ENCODE results near the gene CDH13.

CDH13 gene

GRCh38 chr16:83134638-83135037 lies 507.9 kb downstream of the CDH13 start:
- Histone ChIP-seq H3K27me3 (replicated peaks; ENCODE audit: control insufficient read depth, insufficient read depth, low read length) (no peaks in the 10 kb centered on the region), H3K36me3 (ENCODE audit: control insufficient read depth, insufficient read depth, low read length, severe bottlenecking) (no peaks in the 10 kb centered on the region)
- DNase-seq (ENCODE audit: low read depth): no peak

GRCh38 chr16:83136419-83136818 lies 509.6 kb downstream of the CDH13 start:
- Histone ChIP-seq H3K4me3 (ENCODE audit: low read length) (no peak overlapping the region), H3K4me1 (ENCODE audit: control insufficient read depth, insufficient read depth, low read length) (peaks cover 3% of the 10 kb centered on the region), H3K9me3 (ENCODE audit: control insufficient read depth, low read length) (no peaks in the 10 kb centered on the region), H3K9ac (ENCODE audit: low read length) (no peak overlapping the region), H3K36me3 (ENCODE audit: control insufficient read depth, insufficient read depth, low read length, severe bottlenecking) (no peaks in the 10 kb centered on the region), H3K27me3 (replicated peaks; ENCODE audit: control insufficient read depth, insufficient read depth, low read length) (no peaks in the 10 kb centered on the region)
- DNase-seq (ENCODE audit: low read depth): no peak

More at GRCh38 chr16:83134638-83135037, 507.9 kb downstream of the CDH13 start:
- no peaks in the 10 kb centered on the region for H3K9me3 ChIP-seq (ENCODE audit: control insufficient read depth, low read length)
- H3K9ac ChIP-seq (ENCODE audit: low read length): no peak overlapping the region
- peaks cover 3% of the 10 kb centered on the region for H3K4me1 ChIP-seq (ENCODE audit: control insufficient read depth, insufficient read depth, low read length)
- no peak overlapping the region for H3K4me3 ChIP-seq (ENCODE audit: low read length)

- Histone ChIP-seq H3K4me3 (ENCODE audit: low read length) (peak overlapping the region; percentile 67), H3K4me1 (ENCODE audit: control insufficient read depth, insufficient read depth, low read length) (peaks cover 3% of the 10 kb centered on the region), H3K9me3 (ENCODE audit: control insufficient read depth, low read length) (no peaks in the 10 kb centered on the region), H3K9ac (ENCODE audit: low read length) (no peak overlapping the region), H3K36me3 (ENCODE audit: control insufficient read depth, insufficient read depth, low read length, severe bottlenecking) (no peaks in the 10 kb centered on the region), H3K27me3 (replicated peaks; ENCODE audit: control insufficient read depth, insufficient read depth, low read length) (no peaks in the 10 kb centered on the region)
- no peak for DNase-seq (ENCODE audit: low read depth)
Observed at GRCh38 chr16:83136924-83137323, 510.2 kb downstream of the CDH13 start.

- Histone ChIP-seq H3K4me3 (ENCODE audit: low read length) (peak overlapping the region; percentile 67), H3K27me3 (replicated peaks; ENCODE audit: control insufficient read depth, insufficient read depth, low read length) (no peaks in the 10 kb centered on the region), H3K4me1 (ENCODE audit: control insufficient read depth, insufficient read depth, low read length) (peaks cover 3% of the 10 kb centered on the region), H3K36me3 (ENCODE audit: control insufficient read depth, insufficient read depth, low read length, severe bottlenecking) (no peaks in the 10 kb centered on the region), H3K9ac (ENCODE audit: low read length) (no peak overlapping the region), H3K9me3 (ENCODE audit: control insufficient read depth, low read length) (no peaks in the 10 kb centered on the region)
- DNase-seq (ENCODE audit: low read depth): no peak
Observed at GRCh38 chr16:83137326-83137781, 510.6 kb downstream of the CDH13 start.

GRCh38 chr16:83137894-83138293 lies 511.1 kb downstream of the CDH13 start:
- H3K36me3 ChIP-seq (ENCODE audit: control insufficient read depth, insufficient read depth, low read length, severe bottlenecking): no peaks in the 10 kb centered on the region
- H3K9me3 ChIP-seq (ENCODE audit: control insufficient read depth, low read length): no peaks in the 10 kb centered on the region
- no peak for DNase-seq (ENCODE audit: low read depth)
- peaks cover 3% of the 10 kb centered on the region for H3K4me1 ChIP-seq (ENCODE audit: control insufficient read depth, insufficient read depth, low read length)
- no peak overlapping the region for H3K9ac ChIP-seq (ENCODE audit: low read length)
- H3K27me3 ChIP-seq (replicated peaks; ENCODE audit: control insufficient read depth, insufficient read depth, low read length): no peaks in the 10 kb centered on the region
- H3K4me3 ChIP-seq (ENCODE audit: low read length): peak overlapping the region; percentile 67

GRCh38 chr16:83138512-83138911 lies 511.7 kb downstream of the CDH13 start:
- Histone ChIP-seq H3K9ac (ENCODE audit: low read length) (no peak overlapping the region), H3K27me3 (replicated peaks; ENCODE audit: control insufficient read depth, insufficient read depth, low read length) (no peaks in the 10 kb centered on the region), H3K4me1 (ENCODE audit: control insufficient read depth, insufficient read depth, low read length) (peaks cover 3% of the 10 kb centered on the region), H3K9me3 (ENCODE audit: control insufficient read depth, low read length) (no peaks in the 10 kb centered on the region), H3K4me3 (ENCODE audit: low read length) (no peak overlapping the region), H3K36me3 (ENCODE audit: control insufficient read depth, insufficient read depth, low read length, severe bottlenecking) (no peaks in the 10 kb centered on the region)
- no peak for DNase-seq (ENCODE audit: low read depth)

GRCh38 chr16:83138976-83139690 lies 512.4 kb downstream of the CDH13 start:
- Histone ChIP-seq H3K27me3 (replicated peaks; ENCODE audit: control insufficient read depth, insufficient read depth, low read length) (no peaks in the 10 kb centered on the region), H3K9ac (ENCODE audit: low read length) (no peak overlapping the region), H3K4me1 (ENCODE audit: control insufficient read depth, insufficient read depth, low read length) (peaks cover 3% of the 10 kb centered on the region), H3K4me3 (ENCODE audit: low read length) (no peak overlapping the region), H3K36me3 (ENCODE audit: control insufficient read depth, insufficient read depth, low read length, severe bottlenecking) (no peaks in the 10 kb centered on the region), H3K9me3 (ENCODE audit: control insufficient read depth, low read length) (no peaks in the 10 kb centered on the region)
- peak; percentile 31 for DNase-seq (ENCODE audit: low read depth)

GRCh38 chr16:83143788-83144187 lies 517.0 kb downstream of the CDH13 start:
- H3K9me3 ChIP-seq (ENCODE audit: control insufficient read depth, low read length): no peaks in the 10 kb centered on the region

GRCh38 chr16:83145297-83145696 lies 518.5 kb downstream of the CDH13 start:
- Histone ChIP-seq H3K27me3 (replicated peaks; ENCODE audit: control insufficient read depth, insufficient read depth, low read length) (no peaks in the 10 kb centered on the region), H3K4me3 (ENCODE audit: low read length) (no peak overlapping the region), H3K4me1 (ENCODE audit: control insufficient read depth, insufficient read depth, low read length) (no peaks in the 10 kb centered on the region), H3K9me3 (ENCODE audit: control insufficient read depth, low read length) (no peaks in the 10 kb centered on the region), H3K36me3 (ENCODE audit: control insufficient read depth, insufficient read depth, low read length, severe bottlenecking) (no peaks in the 10 kb centered on the region), H3K9ac (ENCODE audit: low read length) (no peak overlapping the region)
- no peak for DNase-seq (ENCODE audit: low read depth)

More at GRCh38 chr16:83143788-83144187, 517.0 kb downstream of the CDH13 start:
- Histone ChIP-seq H3K4me3 (ENCODE audit: low read length) (no peak overlapping the region), H3K9ac (ENCODE audit: low read length) (no peak overlapping the region), H3K36me3 (ENCODE audit: control insufficient read depth, insufficient read depth, low read length, severe bottlenecking) (no peaks in the 10 kb centered on the region), H3K4me1 (ENCODE audit: control insufficient read depth, insufficient read depth, low read length) (no peaks in the 10 kb centered on the region), H3K27me3 (replicated peaks; ENCODE audit: control insufficient read depth, insufficient read depth, low read length) (no peaks in the 10 kb centered on the region)
- peak; percentile 41 for DNase-seq (ENCODE audit: low read depth)

GRCh38 chr16:83147244-83147643 lies 520.5 kb downstream of the CDH13 start:
- Histone ChIP-seq H3K9me3 (ENCODE audit: control insufficient read depth, low read length) (no peaks in the 10 kb centered on the region), H3K9ac (ENCODE audit: low read length) (no peak overlapping the region), H3K4me1 (ENCODE audit: control insufficient read depth, insufficient read depth, low read length) (no peaks in the 10 kb centered on the region), H3K4me3 (ENCODE audit: low read length) (no peak overlapping the region), H3K27me3 (replicated peaks; ENCODE audit: control insufficient read depth, insufficient read depth, low read length) (no peaks in the 10 kb centered on the region), H3K36me3 (ENCODE audit: control insufficient read depth, insufficient read depth, low read length, severe bottlenecking) (no peaks in the 10 kb centered on the region)
- no peak for DNase-seq (ENCODE audit: low read depth)

GRCh38 chr16:83158320-83158957 lies 531.7 kb downstream of the CDH13 start:
- Histone ChIP-seq H3K4me1 (ENCODE audit: control insufficient read depth, insufficient read depth, low read length) (no peaks in the 10 kb centered on the region), H3K9ac (ENCODE audit: low read length) (no peak overlapping the region), H3K9me3 (ENCODE audit: control insufficient read depth, low read length) (no peaks in the 10 kb centered on the region), H3K36me3 (ENCODE audit: control insufficient read depth, insufficient read depth, low read length, severe bottlenecking) (no peaks in the 10 kb centered on the region), H3K27me3 (replicated peaks; ENCODE audit: control insufficient read depth, insufficient read depth, low read length) (no peaks in the 10 kb centered on the region), H3K4me3 (ENCODE audit: low read length) (no peak overlapping the region)
- no peak for DNase-seq (ENCODE audit: low read depth)

Measured in adipocyte (in vitro differentiated cells).